Raji (cell line): ENCODE measurements around the gene GNAZ.

ENCODE experiments used
- POLR2A ChIP-seq: IDR thresholded peaks from 2 replicates; pipeline ENCODE4 v1.6.1; 2011; ENCODE audit warnings: low read depth, low read length, control low read depth; ENCODE audit not compliant: insufficient read depth

Gene GNAZ

DNA sequence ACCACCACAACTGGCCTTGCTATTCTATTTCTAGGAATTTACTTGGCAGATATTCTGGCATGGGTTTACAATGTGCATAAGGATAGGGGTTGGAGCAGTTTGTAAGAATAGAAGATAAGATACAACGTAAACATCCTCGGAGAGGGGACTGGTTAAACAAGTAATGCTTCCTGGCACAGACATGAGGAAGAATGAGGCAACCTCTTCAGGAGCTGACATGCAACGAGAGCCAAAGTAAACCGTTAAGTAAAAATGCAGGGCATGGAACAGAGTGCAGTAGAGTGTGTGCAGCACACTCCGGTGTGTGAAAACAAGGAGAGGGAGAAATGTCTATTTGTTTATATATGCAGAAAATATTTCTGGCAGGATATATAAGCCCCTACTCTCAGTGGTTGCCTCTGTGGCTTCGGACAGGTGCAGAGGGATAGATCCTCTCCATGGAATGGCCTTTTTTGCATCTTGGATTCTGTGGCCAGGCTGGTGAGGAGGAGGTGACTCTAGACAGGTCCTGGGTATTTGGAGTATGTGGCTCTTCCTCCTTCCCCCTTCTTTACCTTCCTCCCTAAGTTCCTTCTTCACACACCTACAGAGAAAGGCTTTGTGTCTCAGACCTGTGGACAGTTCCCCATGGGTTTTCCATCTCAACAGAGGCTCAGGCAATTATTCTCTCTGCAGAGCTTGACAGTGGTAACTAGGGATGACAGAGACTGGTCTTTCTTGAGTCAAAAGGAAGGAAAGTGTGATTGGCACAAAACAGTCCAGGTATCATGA, 77.5 kb downstream of the GNAZ start:
- TF ChIP-seq POLR2A: no peak

DNA sequence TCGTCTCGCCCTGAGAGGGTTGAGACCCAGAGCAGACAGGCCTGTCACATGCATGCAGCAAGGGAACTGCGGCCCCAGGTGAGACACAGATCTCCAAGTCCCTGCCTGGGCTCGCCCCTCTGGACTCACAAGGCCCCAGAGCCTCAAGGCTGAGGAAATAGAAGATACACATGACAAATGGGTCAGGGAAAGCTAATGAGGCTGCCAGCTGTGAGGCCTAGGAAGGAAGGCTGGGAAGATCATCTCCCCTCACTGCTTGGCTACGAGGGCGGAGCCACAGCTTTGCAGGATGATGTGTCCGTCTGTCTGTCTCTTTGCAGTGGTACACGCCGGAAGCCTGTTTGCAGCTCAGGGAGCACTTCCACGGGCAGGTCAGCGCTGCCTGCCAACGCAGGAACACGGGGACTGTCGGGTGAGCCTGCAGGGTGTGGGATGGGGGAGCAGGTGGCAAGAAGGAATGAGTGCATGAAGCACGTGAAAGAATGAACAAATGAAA, 79.5 kb downstream of the GNAZ start:
- no peak for TF ChIP-seq POLR2A

DNA sequence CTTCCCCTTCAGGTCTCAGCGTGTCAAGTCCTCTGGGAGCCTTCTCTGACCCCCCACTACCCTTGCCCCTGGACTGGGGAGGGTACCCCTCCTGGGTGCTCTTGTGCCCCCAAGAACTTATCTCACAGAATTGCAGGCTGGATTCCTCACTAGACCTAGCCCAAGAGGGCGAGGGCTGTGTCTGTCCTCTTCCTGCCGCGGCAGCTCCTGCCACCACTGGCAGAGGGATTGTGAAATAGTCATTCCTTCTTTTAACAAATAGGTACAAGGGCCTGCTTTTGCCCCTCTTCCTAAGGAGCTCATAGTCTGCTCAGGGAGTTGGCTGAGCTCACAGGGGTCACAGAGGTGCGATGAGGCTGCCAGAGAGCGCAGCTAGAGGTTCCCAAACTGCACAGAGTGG, 80.4 kb downstream of the GNAZ start:
- no peak for TF ChIP-seq POLR2A

DNA sequence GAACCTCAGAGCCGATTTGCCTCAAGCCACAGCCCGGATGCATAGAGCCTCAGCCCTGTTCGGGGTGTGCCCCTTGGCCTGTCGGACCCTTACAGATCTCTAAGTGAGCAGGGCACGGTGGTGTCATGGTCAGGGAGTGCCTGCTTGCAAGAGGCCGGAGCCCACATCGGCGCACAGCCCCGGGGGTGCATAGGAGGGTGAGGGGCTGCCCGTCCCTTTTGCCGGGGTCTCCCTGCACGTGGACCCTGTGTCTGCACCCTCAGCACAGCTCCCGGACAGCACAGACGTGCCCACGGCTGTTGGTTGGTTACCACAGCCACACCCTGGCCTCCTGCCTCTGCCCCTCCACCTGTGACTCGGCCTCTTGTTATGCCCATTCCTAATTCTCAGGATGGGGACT, 81.5 kb downstream of the GNAZ start:
- TF ChIP-seq POLR2A: no peak

DNA sequence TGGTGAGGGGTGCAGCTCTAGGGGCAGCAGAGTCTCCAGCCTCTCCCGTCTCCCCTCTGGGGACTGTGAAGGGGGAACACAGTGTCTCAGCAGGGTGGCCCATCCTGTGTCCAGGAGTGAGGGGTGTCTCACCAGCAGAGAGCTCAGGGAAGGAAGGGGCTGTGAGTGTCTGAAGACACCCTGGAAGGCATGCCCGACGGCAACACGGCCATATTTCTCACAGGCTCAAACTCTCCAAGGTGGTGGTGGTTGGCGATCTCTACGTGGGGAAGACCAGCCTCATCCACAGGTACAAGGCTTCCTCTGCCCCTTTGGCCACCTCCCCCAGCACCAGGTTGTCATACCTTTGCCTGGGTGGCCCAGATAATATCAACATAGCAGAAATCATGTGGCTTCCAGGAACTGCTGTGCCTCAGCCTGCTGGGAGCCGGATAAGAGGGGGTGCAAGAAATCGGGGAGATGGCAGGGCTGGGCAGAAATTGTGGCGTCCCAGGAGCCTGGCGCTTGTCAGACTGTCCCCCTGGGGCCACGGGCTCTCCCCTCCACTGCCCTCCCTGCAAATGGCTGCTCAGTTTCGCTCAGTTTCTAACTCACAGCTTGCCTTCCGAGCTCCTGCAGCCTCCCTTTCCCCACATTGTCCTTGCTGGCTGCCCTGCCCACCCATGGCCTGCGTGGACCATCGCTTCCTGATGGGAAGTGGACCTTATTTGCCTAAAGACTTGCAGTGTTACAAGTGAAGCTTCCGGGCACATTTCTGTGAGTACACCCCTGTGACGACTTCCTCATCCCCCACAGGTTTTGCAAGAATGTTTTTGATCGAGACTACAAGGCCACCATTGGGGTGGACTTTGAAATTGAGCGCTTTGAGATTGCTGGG, 82.2 kb downstream of the GNAZ start:
- TF ChIP-seq POLR2A: 0 out of 2 replicates have a peak, but pooled peaks have one; percentile 12

DNA sequence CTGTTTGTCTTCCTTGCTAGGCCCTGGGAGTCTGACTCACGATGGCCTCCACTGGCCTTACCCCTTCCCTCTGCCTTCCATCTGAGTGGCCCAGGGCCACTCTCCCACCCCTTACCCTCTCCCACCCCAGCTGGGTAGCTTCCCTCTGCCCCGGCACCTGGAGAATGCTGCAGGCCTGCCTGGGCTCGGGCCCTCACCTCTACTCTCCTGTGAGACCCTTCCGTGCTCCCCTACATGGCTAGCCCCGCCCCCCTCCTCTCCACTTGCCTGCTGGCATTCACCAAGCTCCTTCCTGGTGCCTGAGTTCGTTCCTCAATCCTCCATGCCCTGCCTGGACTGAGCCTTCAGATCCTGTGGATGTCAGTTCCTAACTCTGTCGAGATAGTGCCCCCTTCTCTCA, 83.7 kb downstream of the GNAZ start:
- no peak for TF ChIP-seq POLR2A

DNA sequence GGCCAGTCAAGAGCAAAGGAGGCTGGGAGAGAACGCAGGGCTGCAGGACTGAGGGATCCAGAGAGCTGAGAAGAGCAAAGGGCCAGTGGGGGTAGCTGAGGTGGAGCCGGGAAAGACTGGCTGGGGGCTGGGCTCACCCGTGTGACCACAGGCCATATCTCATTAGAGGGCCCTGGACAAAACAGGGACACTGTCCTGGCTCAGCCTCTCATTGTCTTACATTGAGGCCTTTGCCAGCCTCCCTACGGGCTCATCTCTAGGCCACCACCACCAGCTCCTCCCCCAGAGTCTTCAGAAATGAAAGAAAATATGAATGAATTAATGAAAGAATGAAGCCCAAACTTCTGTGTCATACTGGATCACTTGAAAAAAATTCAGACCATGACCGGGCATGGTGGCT, 84.1 kb downstream of the GNAZ start:
- TF ChIP-seq POLR2A: no peak

DNA sequence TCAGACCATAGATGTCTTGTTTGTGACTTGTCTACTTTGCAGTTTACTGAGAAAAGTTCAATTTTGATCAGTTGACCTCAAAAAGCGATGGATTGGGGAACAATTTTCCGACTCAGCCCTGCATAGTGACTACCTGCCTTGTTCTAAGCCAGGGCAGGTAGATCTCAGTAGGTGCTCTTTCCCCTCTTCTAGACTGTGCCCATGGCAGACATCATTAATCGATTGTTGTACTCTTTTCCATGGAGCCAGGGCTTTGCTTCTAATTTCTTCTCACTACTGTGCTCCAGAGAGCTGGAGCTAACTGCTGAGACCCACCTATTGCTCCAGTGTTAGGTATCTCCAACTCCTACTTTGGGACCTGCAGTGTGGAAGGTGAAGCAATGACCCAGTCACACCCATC, 84.8 kb downstream of the GNAZ start:
- no peak for TF ChIP-seq POLR2A

DNA sequence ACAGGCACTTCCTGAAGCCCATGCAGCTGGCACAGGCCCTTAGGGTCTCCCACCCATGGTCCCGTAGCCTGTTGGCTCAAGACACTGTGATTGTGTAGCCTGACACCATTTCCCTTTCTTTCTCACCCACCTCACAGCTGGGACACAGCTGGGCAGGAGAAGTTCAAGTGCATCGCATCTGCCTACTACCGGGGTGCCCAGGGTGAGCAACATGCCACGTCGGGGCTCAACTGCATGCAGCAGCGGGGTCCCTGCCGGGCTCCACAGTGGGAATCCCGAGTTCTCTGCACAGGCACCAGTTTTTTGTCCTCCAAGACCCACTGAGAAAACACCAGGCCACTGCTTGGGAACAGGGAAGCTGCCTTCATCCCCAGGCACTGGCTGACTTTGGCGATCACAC, 85.5 kb downstream of the GNAZ start:
- no peak for TF ChIP-seq POLR2A

DNA sequence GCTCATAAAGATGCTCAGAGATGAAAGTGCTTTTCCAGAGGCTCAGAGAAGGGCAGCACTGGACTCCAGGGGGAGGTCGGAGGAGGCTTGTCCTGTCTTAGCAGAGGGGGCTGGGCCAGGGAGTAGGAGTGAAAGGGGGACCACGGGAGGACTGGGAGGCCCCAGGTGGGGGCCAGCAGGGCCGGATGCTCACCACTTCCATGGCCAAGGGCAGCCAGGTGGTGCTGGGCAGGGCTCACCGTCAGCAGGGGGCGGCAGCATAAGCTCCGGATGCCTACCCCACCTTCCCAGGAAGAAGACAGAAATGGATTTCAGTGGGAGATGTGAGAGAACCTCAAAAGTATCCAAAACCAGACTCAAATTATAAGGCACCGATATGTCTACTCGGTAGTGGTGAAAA, 86.0 kb downstream of the GNAZ start:
- TF ChIP-seq POLR2A: no peak

DNA sequence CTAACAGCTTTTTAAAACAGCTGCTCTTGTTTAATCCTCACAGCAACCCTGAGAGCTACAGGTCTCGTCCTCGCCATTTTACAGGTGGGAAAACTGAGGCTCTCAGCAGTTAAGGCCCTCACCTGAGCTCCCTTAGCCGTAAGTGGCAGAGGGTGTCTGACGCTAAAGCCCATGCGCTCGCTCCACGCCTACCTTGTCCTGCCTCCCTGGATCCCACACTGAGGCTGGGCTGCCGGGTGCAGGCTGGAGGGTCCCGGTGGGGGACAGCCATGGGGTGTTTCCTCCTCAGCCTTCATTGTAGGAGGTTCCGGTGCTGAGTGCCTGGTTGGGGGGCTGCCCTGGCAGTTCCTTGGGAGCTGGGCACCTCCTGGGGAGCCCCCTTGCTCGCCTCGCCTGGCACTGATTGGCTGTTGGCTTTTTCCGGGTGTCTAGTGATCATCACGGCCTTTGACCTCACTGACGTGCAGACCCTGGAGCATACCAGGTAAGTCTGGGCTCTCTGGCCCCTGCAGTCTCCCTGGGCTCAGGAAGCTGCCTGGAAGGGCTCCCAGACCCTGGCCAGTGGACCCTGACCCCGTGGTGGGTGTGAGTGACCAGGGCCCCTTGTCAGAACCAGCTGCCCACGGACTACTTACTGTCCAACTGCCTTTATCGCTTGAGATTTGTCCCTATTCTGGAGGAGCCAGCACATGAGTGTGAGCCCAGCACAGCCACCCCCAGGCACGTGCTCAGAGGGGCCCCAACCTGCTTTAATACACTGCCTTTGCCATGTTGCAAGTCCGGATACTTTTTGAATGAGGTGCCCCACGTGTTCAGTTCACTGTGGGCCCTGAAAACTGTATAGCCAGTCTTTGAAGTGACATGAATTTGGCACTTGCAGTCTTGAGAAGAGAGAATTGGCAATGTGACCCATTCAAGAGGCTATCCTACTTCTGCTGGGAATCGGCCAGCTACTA, 87.5 kb downstream of the GNAZ start:
- no peak for TF ChIP-seq POLR2A

DNA sequence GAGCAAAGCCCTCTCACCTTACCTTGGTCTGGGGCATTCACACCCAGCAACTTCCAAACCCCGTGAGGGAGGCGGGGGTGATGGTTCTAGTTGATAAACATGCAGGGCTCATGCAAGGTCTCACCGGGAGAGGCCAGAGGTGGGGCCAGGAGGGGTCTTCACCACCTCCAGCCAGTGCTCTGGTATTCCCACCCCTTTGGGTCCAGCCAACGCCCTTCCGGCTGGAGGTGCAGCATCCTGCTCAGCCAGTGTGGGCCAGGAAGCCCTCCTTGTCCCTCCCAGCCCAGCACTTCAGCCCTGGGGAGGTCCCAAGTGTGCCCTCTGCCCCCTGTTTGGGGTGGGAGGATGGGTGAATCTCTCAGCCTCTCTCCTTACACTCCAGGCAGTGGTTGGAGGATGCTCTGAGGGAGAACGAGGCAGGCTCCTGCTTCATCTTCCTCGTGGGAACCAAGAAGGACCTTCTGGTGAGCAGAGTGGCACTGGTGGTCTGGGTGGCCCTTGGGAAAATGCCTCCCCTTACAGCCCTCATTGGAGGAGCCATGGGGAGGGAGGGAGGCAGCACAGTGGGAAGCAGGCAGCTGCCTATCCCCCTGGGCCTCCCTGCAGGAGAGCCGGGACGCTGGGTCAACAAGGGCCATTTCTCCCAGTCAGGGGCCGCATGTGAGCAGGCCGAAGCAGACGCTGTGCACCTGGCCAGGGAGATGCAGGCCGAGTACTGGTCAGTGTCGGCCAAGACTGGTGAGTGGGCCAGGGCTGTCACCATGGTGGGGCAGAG, 88.4 kb downstream of the GNAZ start:
- no peak for TF ChIP-seq POLR2A

DNA sequence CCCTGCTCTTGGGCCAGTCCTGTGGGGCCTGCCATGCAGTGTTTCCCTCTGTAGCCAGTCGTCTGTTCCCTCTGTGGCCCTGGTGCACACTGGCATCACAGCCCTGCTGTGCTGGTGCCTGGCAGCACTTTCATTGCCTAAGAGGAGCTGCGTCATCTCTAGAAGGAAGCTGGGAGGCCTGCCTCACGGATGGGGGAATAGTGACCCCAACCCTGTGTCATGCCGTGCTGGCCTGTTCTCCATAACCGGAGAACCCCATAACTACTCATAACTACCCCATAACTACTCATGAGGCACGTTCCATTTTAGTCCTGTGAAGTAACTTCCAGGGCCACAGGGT, 88.9 kb downstream of the GNAZ start:
- TF ChIP-seq POLR2A: no peak

DNA sequence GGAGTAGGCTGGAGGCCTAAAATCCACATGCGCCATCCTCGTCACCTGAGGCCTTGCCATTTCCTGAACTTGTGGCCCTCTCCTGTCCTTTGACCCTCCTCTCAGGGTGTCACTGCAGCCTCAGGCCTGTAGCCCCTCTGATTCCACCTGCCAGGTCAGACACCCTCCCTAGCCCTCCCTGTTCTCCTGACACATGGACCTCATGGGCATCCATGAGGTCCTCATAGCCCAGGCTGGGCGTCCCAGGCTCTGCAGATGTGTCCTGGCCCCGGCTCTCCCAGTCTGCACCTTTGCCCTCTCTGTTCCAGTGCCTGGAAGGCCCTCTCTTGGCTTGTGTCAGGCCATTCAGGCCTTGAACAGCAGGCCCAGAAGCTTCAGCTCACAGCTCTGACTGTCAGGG, 90.7 kb downstream of the GNAZ start:
- TF ChIP-seq POLR2A: no peak
